ENCODE data around the gene MACROD2.

Gene MACROD2

DNA sequence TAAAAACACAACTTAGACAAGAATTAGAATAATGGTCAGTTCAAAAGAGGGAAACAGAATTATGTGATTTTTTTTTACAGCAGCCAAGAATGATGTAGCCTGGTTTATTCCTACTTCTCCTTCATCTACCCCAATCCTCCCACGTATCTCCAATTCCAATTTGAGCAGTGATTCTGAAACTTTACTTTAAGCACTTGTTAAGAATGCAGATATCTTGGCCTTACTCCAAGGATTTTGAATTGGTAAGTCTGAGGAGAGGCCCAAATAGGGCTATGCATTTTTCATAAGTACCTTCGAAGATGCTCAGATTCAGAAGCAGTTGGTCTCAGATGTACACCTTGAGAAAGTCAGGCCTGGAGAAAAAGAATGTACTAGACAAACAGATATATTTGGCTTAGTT is 575.5 kb downstream of the MACROD2 start:
- Mint-ChIP-seq H3K27me3 (no peaks in the 10 kb centered on the region), H3K4me1 (no peaks in the 10 kb centered on the region), H3K9me3 (no peaks in the 10 kb centered on the region), H3K27ac (no peak overlapping the region), H3K36me3 (no peaks in the 10 kb centered on the region), H3K4me3 (no peak overlapping the region)
- DNase-seq (ENCODE audit: low spot score in 2 of 2) (no peak), ATAC-seq (ENCODE audit: low read depth) (no peak)

DNA sequence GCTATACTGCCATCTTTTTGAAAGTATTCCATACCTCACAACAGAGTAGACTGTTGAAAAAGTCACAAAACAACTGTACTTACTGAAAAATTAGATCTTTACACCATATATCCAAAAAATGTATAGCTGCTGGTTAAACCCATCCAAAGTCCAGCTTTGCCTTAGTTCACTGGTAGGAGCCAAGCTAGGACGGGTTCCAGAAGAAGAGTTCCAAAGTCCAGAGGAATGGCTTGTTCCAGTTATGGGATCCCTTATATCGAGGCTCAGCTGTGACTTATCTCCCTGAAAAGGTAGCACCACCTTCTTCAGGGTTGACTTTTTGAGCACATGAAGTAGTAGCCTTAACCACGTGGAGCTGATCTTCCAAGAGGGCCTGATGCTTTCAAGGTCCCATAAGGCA is 578.4 kb downstream of the MACROD2 start:
- DNase-seq (ENCODE audit: low spot score in 2 of 2) (no peak), ATAC-seq (ENCODE audit: low read depth) (no peak)
- no peak overlapping the region for H3K4me3 Mint-ChIP-seq
- H3K27ac Mint-ChIP-seq, result no peak overlapping the region
- no peaks in the 10 kb centered on the region for H3K27me3 Mint-ChIP-seq
- no peaks in the 10 kb centered on the region for H3K36me3 Mint-ChIP-seq
- H3K9me3 Mint-ChIP-seq, result no peaks in the 10 kb centered on the region
- H3K4me1 Mint-ChIP-seq, result no peaks in the 10 kb centered on the region

DNA sequence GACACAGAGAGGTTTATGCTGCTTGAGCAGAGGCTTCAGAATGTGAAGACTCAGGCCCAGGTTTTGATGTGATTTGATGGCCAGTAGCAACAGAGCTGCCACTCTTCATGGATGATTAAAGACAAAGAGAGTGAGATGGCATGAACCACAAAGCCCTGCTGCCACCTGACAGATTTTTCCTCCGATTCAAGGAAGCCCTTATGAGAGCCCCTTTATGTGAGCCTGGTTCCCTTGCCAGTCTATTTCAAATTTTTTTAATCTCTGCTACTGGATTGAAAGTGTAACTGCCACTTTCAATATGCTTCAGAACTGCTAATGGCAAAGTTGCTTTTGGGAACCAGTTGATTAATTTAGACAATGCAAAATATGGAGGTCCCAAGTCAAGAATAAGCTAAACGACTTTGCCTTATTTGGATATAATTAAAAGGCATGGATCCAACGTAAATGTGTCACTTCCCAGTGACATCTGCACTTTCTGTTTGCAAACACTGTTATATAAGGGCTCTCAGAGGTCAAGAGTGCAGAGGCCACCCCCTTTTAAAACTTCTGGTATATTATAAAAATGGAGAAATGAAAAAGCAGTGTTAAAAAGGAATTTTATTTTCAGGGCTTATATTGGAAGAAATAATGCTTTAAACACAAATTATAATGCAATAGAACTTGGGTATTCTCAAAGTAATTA is 581.0 kb downstream of the MACROD2 start:
- Mint-ChIP-seq H3K36me3 (no peaks in the 10 kb centered on the region), H3K4me3 (no peak overlapping the region), H3K27me3 (no peaks in the 10 kb centered on the region), H3K4me1 (no peaks in the 10 kb centered on the region), H3K9me3 (no peaks in the 10 kb centered on the region), H3K27ac (no peak overlapping the region)
- DNase-seq (ENCODE audit: low spot score in 2 of 2), result no peak
- ATAC-seq (ENCODE audit: low read depth), result no peak

DNA sequence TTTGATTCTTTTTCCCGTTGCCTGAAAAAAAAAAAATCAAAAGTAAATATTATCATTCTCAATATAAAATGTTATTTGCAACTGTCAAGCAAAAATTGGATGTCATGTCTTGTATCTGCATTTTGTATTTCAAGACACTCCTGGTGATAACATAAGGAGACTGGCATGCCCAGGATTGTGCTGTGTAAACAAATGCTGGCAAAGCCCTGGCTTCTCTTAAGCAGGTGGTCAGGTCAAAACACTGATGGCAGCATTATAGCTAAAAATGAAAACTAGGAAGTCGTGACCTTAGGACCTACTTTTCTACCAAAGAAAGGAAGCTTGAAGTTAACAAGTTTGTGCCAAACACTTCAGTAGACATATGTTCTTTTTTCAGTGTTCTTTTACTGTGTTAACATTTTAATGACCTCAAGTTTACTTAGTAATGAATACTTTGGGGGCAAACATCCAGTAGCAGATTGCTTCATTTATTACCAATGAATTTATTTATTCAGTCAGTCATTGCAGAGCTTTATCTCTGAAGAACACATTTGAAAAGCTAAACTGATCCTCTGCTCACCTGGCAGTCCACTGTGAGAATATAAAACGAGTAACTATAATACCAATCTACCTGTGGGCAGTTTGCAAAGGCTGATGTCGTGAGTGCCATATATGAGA is 585.2 kb downstream of the MACROD2 start:
- Mint-ChIP-seq H3K27ac (no peak overlapping the region), H3K36me3 (no peaks in the 10 kb centered on the region), H3K4me1 (no peaks in the 10 kb centered on the region), H3K4me3 (no peak overlapping the region), H3K27me3 (peaks cover 2% of the 10 kb centered on the region), H3K9me3 (no peaks in the 10 kb centered on the region)
- ATAC-seq (ENCODE audit: low read depth), result no peak
- no peak for DNase-seq (ENCODE audit: low spot score in 2 of 2)

DNA sequence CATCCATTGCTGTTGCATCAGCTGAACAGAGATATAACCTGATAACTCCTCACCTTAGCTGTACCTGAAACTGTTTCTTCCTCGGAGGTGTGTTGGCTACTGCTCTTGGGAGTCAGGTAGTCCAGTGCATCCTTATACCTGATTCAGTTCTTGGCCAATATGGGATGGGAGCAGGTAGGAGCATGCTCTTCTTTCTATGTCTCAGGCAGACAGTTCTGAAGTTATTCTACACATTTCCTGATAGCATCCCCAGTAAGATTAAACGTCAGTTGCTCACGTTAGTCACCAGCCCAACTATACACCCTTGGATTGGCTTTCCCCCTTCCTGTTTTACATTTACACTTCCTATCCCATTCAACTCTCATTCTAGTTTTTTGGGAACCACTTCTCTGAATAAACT is 586.4 kb downstream of the MACROD2 start:
- Mint-ChIP-seq H3K4me1 (no peaks in the 10 kb centered on the region), H3K9me3 (no peaks in the 10 kb centered on the region), H3K4me3 (no peak overlapping the region), H3K27me3 (peaks cover 2% of the 10 kb centered on the region), H3K27ac (no peak overlapping the region), H3K36me3 (no peaks in the 10 kb centered on the region)
- ATAC-seq (ENCODE audit: low read depth) (no peak), DNase-seq (ENCODE audit: low spot score in 2 of 2) (no peak)

DNA sequence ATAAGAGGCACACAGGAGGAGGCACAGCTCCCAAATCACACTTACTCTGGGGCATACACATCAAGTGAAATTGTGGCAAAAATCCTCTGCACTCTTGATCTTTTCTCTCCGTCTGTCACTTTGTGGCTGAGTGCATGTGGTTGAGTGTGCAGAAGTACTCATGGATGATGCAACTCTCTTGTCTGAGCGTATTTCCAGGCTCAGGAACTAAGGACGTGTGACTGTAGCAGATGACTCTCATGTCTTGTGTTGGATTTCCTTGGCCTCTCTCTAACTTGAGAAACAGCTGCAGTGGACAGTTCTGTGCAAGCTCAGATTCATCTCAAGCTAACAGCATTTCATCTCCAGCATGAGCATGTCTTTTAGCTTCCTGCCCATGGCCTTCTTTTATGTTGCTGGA is 587.5 kb downstream of the MACROD2 start:
- H3K4me1 Mint-ChIP-seq, result no peaks in the 10 kb centered on the region
- no peak overlapping the region for H3K4me3 Mint-ChIP-seq
- H3K9me3 Mint-ChIP-seq, result no peaks in the 10 kb centered on the region
- DNase-seq (ENCODE audit: low spot score in 2 of 2), result no peak
- peaks cover 2% of the 10 kb centered on the region for H3K27me3 Mint-ChIP-seq
- H3K27ac Mint-ChIP-seq, result no peak overlapping the region
- H3K36me3 Mint-ChIP-seq, result no peaks in the 10 kb centered on the region
- ATAC-seq (ENCODE audit: low read depth), result no peak

DNA sequence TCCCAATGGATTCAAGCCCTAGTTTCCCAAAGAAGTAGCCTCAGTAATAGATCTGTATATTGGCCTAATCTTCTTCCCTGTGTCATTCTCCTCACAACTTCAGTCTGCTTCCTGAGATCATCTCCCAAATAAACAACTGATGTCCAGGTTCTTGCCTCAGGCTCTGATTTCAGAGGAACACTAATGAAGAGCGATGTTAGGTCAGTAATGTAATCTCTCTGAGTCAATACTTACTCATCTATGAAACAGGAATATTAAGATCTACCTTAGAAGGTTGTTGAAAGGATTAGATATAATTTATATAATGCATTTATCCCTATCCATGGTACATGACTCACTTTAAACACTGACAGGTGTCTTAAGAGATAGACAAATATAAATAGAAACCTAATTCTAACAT is 588.1 kb downstream of the MACROD2 start:
- H3K4me1 Mint-ChIP-seq, result no peaks in the 10 kb centered on the region
- H3K27me3 Mint-ChIP-seq, result peaks cover 2% of the 10 kb centered on the region
- H3K4me3 Mint-ChIP-seq, result no peak overlapping the region
- no peaks in the 10 kb centered on the region for H3K36me3 Mint-ChIP-seq
- ATAC-seq (ENCODE audit: low read depth) (no peak), DNase-seq (ENCODE audit: low spot score in 2 of 2) (no peak)
- H3K27ac Mint-ChIP-seq, result no peak overlapping the region
- no peaks in the 10 kb centered on the region for H3K9me3 Mint-ChIP-seq

DNA sequence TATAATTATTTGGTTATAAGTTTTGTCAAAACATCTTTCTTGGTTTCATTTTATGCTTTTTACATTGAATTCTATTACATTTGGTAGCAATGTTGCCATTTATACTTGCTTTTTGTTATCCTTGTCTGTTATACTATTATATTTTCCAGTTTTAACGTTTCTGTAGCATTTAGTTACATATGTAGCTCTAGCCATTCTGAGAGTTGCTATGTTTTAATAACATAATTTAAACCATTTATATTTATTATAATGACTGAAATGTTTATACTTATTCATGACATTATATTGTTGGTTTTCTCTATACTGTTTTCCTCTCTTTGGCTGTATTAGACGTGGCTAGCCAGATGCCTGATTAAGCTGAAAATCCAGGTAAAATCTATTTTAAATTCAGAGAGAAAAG is 594.1 kb downstream of the MACROD2 start:
- no peak for ATAC-seq (ENCODE audit: low read depth)
- no peaks in the 10 kb centered on the region for H3K4me1 Mint-ChIP-seq

DNA sequence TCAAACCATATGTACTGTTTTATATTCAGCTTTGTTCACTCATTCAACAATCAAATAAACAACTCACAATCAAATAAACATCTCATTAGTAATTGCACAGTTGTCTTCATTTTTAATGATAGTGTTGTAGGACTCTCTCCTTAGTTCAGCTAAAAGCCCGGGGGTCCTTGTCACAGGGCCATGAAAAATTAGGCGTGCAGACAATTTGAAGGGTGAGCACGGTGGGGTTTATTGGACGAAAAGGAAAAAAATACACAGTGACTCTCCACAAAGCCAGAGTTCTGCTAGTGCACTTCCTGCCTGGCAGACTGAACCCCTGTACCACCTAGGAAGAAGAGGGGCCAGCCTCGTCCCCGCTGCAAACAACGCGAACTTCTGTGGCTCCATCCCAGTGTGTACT is 599.7 kb downstream of the MACROD2 start:
- no peak overlapping the region for H3K27ac Mint-ChIP-seq
- H3K4me1 Mint-ChIP-seq, result no peaks in the 10 kb centered on the region
- no peaks in the 10 kb centered on the region for H3K36me3 Mint-ChIP-seq
- DNase-seq (ENCODE audit: low spot score in 2 of 2), result no peak
- ATAC-seq (ENCODE audit: low read depth), result no peak
- H3K27me3 Mint-ChIP-seq, result peaks cover 8% of the 10 kb centered on the region
- H3K9me3 Mint-ChIP-seq, result no peaks in the 10 kb centered on the region
- H3K4me3 Mint-ChIP-seq, result no peak overlapping the region

More for the DNA sequence above, 594.1 kb downstream of the MACROD2 start:
- Mint-ChIP-seq H3K4me3 (no peak overlapping the region), H3K9me3 (no peaks in the 10 kb centered on the region), H3K27me3 (peaks cover 2% of the 10 kb centered on the region), H3K36me3 (no peaks in the 10 kb centered on the region), H3K27ac (no peak overlapping the region)
- DNase-seq (ENCODE audit: low spot score in 2 of 2), result no peak

DNA sequence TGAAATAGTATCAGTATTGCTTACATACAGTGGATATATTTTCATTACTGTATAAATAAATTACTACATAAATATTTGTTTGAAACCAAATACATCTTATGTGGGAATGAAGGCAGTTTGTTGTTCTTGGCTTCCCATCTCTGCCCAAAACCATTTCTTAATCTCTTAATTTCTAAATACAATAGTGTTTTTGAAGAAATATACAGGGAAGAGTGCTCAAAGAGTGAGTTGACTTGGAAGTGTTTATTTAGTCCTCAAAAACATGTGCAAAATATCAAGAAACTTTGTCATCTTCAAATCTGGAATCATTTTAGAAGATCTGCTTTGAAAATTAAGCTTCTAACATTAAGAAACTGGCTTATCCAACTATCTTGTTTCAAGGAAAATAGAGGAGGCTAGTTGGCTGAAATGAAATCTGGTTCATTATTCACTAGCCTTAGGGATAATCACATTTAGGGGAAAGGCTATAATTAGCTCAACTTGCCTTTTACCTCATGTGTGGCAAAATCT is 601.9 kb downstream of the MACROD2 start:
- ATAC-seq (ENCODE audit: low read depth), result no peak
- no peaks in the 10 kb centered on the region for H3K9me3 Mint-ChIP-seq
- peaks cover 7% of the 10 kb centered on the region for H3K27me3 Mint-ChIP-seq
- H3K36me3 Mint-ChIP-seq, result no peaks in the 10 kb centered on the region
- no peak overlapping the region for H3K27ac Mint-ChIP-seq
- H3K4me3 Mint-ChIP-seq, result no peak overlapping the region
- no peaks in the 10 kb centered on the region for H3K4me1 Mint-ChIP-seq
- no peak for DNase-seq (ENCODE audit: low spot score in 2 of 2)

DNA sequence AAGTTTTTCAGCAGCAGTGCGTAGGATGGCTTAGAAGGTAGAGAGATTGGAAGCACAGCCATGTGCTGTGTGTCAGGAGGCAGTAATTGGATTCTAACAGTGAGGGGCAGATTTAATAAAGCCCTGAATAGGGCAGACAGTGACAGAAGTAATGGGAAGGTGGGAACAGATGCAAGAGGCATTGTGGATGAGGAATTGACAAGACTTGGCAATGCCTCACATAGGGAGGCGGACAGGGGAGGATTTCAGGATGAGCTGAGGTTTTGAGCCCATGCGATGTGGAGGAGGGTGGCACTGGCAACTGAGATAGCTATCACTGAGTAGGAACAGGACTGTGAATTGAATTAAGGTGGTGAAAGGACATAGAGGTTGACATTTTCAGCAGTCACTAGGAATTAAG is 604.3 kb downstream of the MACROD2 start:
- Mint-ChIP-seq H3K27me3 (peaks cover 7% of the 10 kb centered on the region), H3K27ac (no peak overlapping the region), H3K4me3 (no peak overlapping the region), H3K4me1 (no peaks in the 10 kb centered on the region), H3K36me3 (no peaks in the 10 kb centered on the region), H3K9me3 (no peaks in the 10 kb centered on the region)
- DNase-seq (ENCODE audit: low spot score in 2 of 2) (no peak), ATAC-seq (ENCODE audit: low read depth) (no peak)

DNA sequence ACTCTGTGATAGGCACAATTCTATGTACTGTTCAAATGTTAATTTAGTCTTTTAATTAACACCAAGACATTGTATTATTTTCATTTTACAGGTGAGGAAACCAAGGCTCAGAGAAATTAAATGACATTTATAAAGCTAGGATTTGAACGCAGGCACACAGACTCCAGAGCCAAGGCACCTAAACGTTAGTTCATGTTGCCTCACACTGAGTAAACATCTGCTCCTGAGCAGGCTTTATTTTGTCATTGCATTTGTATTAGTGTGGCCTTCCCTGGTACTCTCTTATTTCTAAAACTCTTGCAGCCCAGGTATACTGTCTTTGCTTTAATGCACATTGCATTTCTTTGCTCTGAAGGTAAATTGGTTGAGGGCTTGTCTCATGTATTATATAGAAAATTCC is 605.2 kb downstream of the MACROD2 start:
- H3K27ac Mint-ChIP-seq, result no peak overlapping the region
- H3K36me3 Mint-ChIP-seq, result no peaks in the 10 kb centered on the region
- DNase-seq (ENCODE audit: low spot score in 2 of 2), result no peak
- H3K9me3 Mint-ChIP-seq, result no peaks in the 10 kb centered on the region
- no peaks in the 10 kb centered on the region for H3K4me1 Mint-ChIP-seq
- ATAC-seq (ENCODE audit: low read depth), result no peak
- H3K27me3 Mint-ChIP-seq, result peaks cover 7% of the 10 kb centered on the region
- H3K4me3 Mint-ChIP-seq, result no peak overlapping the region

DNA sequence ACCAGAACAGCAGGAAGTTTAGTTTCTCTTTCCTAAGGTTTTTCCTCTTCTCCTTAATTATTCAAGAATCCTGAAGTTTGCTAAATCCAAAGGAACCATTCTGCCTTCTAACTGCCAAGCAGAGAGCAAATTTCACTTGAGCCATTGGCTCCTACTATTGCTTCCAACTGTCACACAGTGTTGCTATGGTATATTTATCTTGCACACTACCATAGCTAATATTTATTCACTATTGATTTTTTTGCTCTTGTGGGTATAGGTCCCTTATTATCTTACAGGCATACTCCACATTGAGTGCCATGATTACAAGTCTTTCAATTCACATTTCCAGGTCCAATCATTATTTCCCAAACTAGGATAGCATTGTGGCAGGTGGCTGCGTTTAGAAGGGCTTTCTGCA is 608.8 kb downstream of the MACROD2 start:
- DNase-seq (ENCODE audit: low spot score in 2 of 2) (no peak), ATAC-seq (ENCODE audit: low read depth) (no peak)
- Mint-ChIP-seq H3K9me3 (no peaks in the 10 kb centered on the region), H3K4me3 (no peak overlapping the region), H3K36me3 (no peaks in the 10 kb centered on the region), H3K4me1 (no peaks in the 10 kb centered on the region), H3K27ac (no peak overlapping the region), H3K27me3 (peaks cover 6% of the 10 kb centered on the region)

DNA sequence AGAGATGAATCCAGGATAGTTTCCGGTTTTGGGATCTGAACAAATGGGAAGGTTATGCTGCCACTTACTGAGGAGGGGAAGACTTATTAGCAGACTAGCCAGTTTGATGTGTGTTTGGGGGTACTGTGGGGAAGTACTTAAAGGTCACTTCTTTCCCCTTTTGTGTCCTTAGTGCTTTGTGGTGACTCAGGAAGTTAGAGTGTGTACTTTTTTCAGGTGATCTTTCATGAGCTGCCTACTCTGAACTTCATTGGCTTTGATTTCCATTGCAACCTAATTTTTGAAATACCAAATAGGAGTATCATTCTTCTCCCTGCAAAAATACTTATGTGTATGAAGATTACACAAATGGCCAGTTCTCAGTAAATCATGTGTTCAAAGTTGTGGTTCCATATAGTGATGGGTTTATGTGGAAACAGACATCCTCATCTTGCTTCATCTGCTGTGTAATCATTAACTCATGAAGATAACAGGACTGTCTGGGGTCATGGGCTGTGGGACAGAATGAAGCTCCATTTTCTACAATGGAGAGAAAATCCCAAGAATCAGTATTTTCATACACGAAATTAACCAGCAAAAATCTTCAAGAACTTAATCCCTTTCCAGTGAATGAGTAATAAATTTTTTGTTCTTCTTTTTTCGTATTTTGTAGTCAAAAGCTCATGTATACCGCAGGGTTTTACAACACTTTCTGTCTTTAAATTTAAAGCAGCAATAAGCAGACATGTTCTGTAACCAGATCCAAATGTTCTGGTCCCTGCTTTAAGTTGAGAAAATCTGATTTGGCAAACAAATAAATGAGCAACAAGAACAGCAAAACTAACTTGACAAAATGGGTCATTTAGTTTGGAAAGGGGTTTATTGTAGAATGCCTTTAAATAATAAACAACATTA is 614.3 kb downstream of the MACROD2 start:
- Mint-ChIP-seq H3K4me3 (no peak overlapping the region), H3K9me3 (no peaks in the 10 kb centered on the region), H3K36me3 (no peaks in the 10 kb centered on the region), H3K4me1 (no peaks in the 10 kb centered on the region), H3K27me3 (peaks cover 2% of the 10 kb centered on the region), H3K27ac (no peak overlapping the region)
- DNase-seq (ENCODE audit: low spot score in 2 of 2) (no peak), ATAC-seq (ENCODE audit: low read depth) (no peak)
